Measurements from ENCODE around the gene ALLC. TPM values are rescaled to one million over a fixed set of nuclear protein-coding genes. Genes with fewer than 3 reads are reported as not detected.
A peak's percentile ranks its signal among the peaks of the same experiment; 100 is the strongest.
"Not testable (repeated sequence)": the region's sequence is repeated elsewhere in the genome, so short reads cannot be mapped to it uniquely, and the experiment has no call there.

Gene ALLC
- total RNA-seq, 1 donor from 2014 or later, result not detected

DNA sequence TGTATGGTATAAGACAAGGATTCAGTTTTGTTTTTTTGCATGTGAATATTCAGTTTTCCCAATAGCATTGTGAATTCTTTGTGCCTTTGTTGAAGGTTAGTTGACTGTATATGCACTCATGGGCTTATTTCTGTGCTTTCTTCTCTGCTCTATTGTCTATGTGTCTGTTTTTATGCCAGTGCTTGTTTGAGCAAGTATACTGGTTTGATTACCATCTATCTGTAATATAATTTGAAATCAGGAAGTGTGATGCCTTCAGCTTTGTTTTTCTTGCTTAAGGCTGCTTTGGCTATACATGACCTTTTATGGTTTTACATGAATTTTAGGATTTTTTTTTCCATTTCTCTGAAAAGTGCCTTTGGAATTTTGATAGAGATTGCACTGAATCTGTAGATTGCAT is 39.6 kb upstream of the ALLC start:
- no peaks in the 10 kb centered on the region for H3K27me3 ChIP-seq (ENCODE audit: control insufficient read depth, insufficient read depth, low read length)
- DNase-seq (ENCODE audit: low read depth), result no peak
- FAIRE-seq, result no peak
- H3K4me3 ChIP-seq (ENCODE audit: low read depth, low read length), result no peak overlapping the region
- no peaks in the 10 kb centered on the region for H3K36me3 ChIP-seq (ENCODE audit: control insufficient read depth, insufficient read depth, low read length)
- no peak for TF ChIP-seq CTCF (IDR thresholded peaks at IDR 0.05; ENCODE audit: insufficient read depth, low read length, severe bottlenecking)

DNA sequence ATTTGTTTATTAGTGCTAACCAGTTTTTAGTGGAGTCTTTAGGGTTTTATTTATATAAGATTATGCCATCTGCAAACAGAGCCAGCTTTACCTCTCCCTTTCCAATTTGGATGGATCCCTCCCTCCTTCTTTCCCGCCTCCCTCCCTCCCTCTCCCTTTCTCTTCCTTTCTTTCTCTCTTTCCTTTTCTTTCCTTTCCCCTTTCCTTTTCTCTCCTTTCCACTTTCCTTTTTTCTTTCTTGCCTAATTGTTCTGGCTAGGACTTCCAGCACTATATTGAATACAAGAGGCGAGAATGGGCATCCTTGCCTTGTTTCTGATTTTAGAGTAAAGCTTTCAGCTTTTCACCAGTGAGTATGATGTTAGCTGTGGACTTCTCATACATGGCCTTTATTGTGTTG is 39.0 kb upstream of the ALLC start:
- no peak overlapping the region for H3K4me3 ChIP-seq (ENCODE audit: low read depth, low read length)
- no peaks in the 10 kb centered on the region for H3K27me3 ChIP-seq (ENCODE audit: control insufficient read depth, insufficient read depth, low read length)
- TF ChIP-seq CTCF (IDR thresholded peaks at IDR 0.05; ENCODE audit: insufficient read depth, low read length, severe bottlenecking), result no peak
- H3K36me3 ChIP-seq (ENCODE audit: control insufficient read depth, insufficient read depth, low read length), result no peaks in the 10 kb centered on the region
- DNase-seq (ENCODE audit: low read depth) (no peak), FAIRE-seq (no peak)

DNA sequence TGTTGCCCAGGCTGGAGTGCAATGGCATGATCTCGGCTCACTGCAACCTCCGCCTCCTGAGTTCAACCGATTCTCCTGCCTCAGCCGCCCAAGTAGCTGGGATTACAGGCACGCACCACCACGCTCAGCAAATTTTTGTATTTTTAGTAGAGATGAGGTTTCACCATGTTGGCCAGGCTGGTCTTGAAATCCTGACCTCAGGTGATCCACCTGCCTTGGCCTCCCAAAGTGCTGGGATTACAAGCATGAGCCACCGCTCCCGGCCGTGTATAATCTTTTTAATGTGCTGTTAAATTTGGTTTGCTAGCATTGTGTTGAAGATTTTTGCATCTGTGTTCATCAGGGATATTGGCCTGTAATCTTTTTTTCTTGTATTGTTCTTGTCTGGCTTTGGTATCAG is 38.3 kb upstream of the ALLC start:
- not testable (repeated sequence) for H3K4me3 ChIP-seq (ENCODE audit: low read depth, low read length); FAIRE-seq; H3K36me3 ChIP-seq (ENCODE audit: control insufficient read depth, insufficient read depth, low read length); H3K27me3 ChIP-seq (ENCODE audit: control insufficient read depth, insufficient read depth, low read length); DNase-seq (ENCODE audit: low read depth)

DNA sequence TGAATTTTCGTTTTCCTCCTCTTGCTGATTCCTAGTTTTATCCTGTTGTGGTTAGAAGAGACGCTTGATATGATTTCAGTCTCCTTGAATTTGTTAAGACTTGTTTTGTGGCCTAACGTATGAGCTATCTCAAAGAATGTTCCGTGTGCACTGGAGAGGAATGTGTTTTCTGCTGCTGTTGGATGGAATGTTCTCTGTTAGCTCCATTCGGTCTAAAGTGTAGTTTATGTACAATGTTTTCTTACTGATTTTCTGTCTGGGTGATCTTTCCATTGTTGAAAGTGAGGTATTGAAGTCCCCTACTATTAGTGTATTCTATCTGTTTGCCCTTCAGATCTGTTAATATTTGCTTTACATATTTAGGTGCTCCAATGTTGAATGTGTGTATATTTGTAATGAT is 37.2 kb upstream of the ALLC start:
- peak; percentile 90 for DNase-seq (ENCODE audit: low read depth)
- no peaks in the 10 kb centered on the region for H3K36me3 ChIP-seq (ENCODE audit: control insufficient read depth, insufficient read depth, low read length)
- no peaks in the 10 kb centered on the region for H3K27me3 ChIP-seq (ENCODE audit: control insufficient read depth, insufficient read depth, low read length)
- TF ChIP-seq CTCF (IDR thresholded peaks at IDR 0.05; ENCODE audit: insufficient read depth, low read length, severe bottlenecking), result no peak
- peak; percentile 73 for FAIRE-seq
- no peak overlapping the region for H3K4me3 ChIP-seq (ENCODE audit: low read depth, low read length)

DNA sequence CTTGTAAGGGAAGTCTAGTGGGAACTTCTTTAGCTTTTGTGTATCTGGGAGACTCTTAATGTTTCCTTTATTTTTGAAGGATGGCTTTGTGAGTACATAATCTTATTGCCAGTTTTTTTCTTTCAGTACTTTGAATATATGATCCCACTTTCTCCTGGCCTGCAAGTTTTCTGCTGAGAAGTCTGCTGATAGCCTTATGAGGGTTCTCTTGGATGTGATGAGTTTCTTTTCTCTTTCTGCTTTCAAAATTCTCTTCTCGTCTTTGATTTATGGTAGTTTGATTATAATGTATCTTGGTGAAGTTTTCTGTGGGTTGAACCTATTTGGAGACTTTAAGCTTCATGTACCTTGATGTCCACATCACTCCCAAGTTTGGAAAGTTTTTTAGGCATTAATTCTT is 35.0 kb upstream of the ALLC start:
- FAIRE-seq, result no peak
- H3K4me3 ChIP-seq (ENCODE audit: low read depth, low read length), result no peak overlapping the region
- no peaks in the 10 kb centered on the region for H3K27me3 ChIP-seq (ENCODE audit: control insufficient read depth, insufficient read depth, low read length)
- no peaks in the 10 kb centered on the region for H3K36me3 ChIP-seq (ENCODE audit: control insufficient read depth, insufficient read depth, low read length)
- no peak for DNase-seq (ENCODE audit: low read depth)
- no peak for TF ChIP-seq CTCF (IDR thresholded peaks at IDR 0.05; ENCODE audit: insufficient read depth, low read length, severe bottlenecking)

DNA sequence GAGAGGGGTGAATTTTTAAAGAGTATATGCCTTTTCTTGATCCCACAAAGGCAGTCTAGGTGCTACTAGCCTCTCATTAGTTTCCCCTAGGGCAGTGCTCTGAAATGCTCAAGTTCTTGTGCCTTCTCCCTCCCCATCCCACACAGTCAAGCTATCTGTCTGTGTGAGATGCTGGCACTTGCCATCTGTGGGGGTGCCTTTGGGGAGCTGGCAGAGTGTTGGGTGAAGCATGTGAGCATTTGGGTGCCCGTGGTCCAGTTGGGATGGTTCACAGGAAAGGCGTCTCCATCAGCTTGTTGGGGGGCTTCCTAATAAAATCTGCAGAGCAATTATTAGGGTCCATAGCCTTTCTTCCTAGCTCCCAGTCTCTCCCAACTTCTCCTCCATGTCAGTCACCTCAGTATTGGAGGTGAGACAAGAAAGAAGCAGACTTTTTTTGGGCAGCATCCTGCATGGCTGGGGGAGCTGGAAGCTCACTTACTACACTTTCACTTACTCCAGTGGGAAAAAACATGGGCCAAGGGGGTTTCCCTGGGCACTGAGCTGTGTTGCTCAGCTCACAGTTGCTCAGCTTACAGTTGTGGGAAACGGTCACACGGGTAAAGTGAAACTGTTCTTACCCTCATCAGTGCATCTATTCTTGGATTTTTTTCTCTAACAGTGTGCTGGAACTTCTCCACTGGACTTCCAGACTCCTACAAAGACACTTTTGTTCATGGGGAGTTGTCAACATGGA is 33.8 kb upstream of the ALLC start:
- TF ChIP-seq CTCF (IDR thresholded peaks at IDR 0.05; ENCODE audit: insufficient read depth, low read length, severe bottlenecking), result no peak
- DNase-seq (ENCODE audit: low read depth), result no peak
- H3K4me3 ChIP-seq (ENCODE audit: low read depth, low read length), result no peak overlapping the region
- no peak for FAIRE-seq
- H3K27me3 ChIP-seq (ENCODE audit: control insufficient read depth, insufficient read depth, low read length), result no peaks in the 10 kb centered on the region
- H3K36me3 ChIP-seq (ENCODE audit: control insufficient read depth, insufficient read depth, low read length), result no peaks in the 10 kb centered on the region
